ENCODE measurements around the gene AGTPBP1. TPM values are rescaled to one million over a fixed set of nuclear protein-coding genes. Genes with fewer than 3 reads are reported as not detected.

The AGTPBP1 gene
- total and polyA plus RNA-seq, 8 donors: 2.9 to 46.1 (median 13.2) TPM

GRCh38 chr9:85645909-85646627, 95.7 kb downstream of the AGTPBP1 start:
- 91 to 97% (median 92%) methylated on average over 3 of the region's 3 CpGs for WGBS, 5 donors
- intact Hi-C loops (cut with DNase I; ENCODE audit: low total_unique reads): no loop called here

GRCh38 chr9:85640425-85640824, 101.3 kb downstream of the AGTPBP1 start:
- H3K27ac ChIP-seq: no peak overlapping the region
- peaks cover 0 to 16% (median 8%) of the 10 kb centered on the region in 4 donors for H3K36me3 ChIP-seq
- TF ChIP-seq EP300 (IDR thresholded peaks at IDR 0.05): no peak
- TF ChIP-seq POLR2AphosphoS5 (IDR thresholded peaks at IDR 0.05): no peak
- TF ChIP-seq CTCF (IDR thresholded peaks at IDR 0.05): no peak
- TF ChIP-seq POLR2A (IDR thresholded peaks at IDR 0.05): no peak
- H3K4me3 ChIP-seq: no peak overlapping the region
- H3K27me3 ChIP-seq: no peaks in the 10 kb centered on the region
- no peaks in the 10 kb centered on the region for H3K4me1 ChIP-seq
- no peak for DNase-seq
- no peaks in the 10 kb centered on the region for H3K9me3 ChIP-seq
- intact Hi-C loops (cut with DNase I; ENCODE audit: low total_unique reads): no loop called here
- 88 to 96% (median 94%) methylated on average over 1 of the region's 1 CpG for WGBS, 5 donors

More at GRCh38 chr9:85645909-85646627, 95.7 kb downstream of the AGTPBP1 start:
- Histone ChIP-seq H3K36me3 (peaks cover 0 to 16% (median 15%) of the 10 kb centered on the region in 4 donors), H3K9me3 (no peaks in the 10 kb centered on the region), H3K4me1 (no peaks in the 10 kb centered on the region), H3K27ac (no peak overlapping the region), H3K27me3 (no peaks in the 10 kb centered on the region), H3K4me3 (no peak overlapping the region)
- DNase-seq: no peak
- no peak for TF ChIP-seq POLR2AphosphoS5 (IDR thresholded peaks at IDR 0.05)
- no peak for TF ChIP-seq POLR2A (IDR thresholded peaks at IDR 0.05)
- no peak for TF ChIP-seq CTCF (IDR thresholded peaks at IDR 0.05)
- TF ChIP-seq EP300 (IDR thresholded peaks at IDR 0.05): no peak

GRCh38 chr9:85639675-85640186, 102.0 kb downstream of the AGTPBP1 start:
- WGBS, 5 donors: 73 to 83% (median 76%) methylated on average over 3 of the region's 3 CpGs
- H3K4me3 ChIP-seq: no peak overlapping the region
- no peaks in the 10 kb centered on the region for H3K9me3 ChIP-seq
- intact Hi-C loops (cut with DNase I; ENCODE audit: low total_unique reads): no loop called here
- no peak overlapping the region for H3K27ac ChIP-seq
- DNase-seq: no peak
- H3K36me3 ChIP-seq: peaks cover 0 to 16% (median 8%) of the 10 kb centered on the region in 4 donors
- TF ChIP-seq POLR2A (IDR thresholded peaks at IDR 0.05): no peak
- TF ChIP-seq CTCF (IDR thresholded peaks at IDR 0.05): no peak
- TF ChIP-seq EP300 (IDR thresholded peaks at IDR 0.05): no peak
- TF ChIP-seq POLR2AphosphoS5 (IDR thresholded peaks at IDR 0.05): no peak
- no peaks in the 10 kb centered on the region for H3K27me3 ChIP-seq
- no peaks in the 10 kb centered on the region for H3K4me1 ChIP-seq

- H3K4me1 ChIP-seq: no peaks in the 10 kb centered on the region
- TF ChIP-seq EP300 (IDR thresholded peaks at IDR 0.05) (no peak), POLR2A (IDR thresholded peaks at IDR 0.05) (no peak), POLR2AphosphoS5 (IDR thresholded peaks at IDR 0.05) (no peak), CTCF (IDR thresholded peaks at IDR 0.05) (no peak)
- peaks cover 0 to 12% (median 8%) of the 10 kb centered on the region in 4 donors for H3K36me3 ChIP-seq
- H3K9me3 ChIP-seq: no peaks in the 10 kb centered on the region
- no peak for DNase-seq
- 98 to 100% (median 100%) methylated on average over 1 of the region's 1 CpG for WGBS, 5 donors
- H3K27me3 ChIP-seq: no peaks in the 10 kb centered on the region
- no peak overlapping the region for H3K27ac ChIP-seq
- intact Hi-C loops (cut with DNase I; ENCODE audit: low total_unique reads): no loop called here
- H3K4me3 ChIP-seq: no peak overlapping the region
Measured at GRCh38 chr9:85631809-85632208, 109.9 kb downstream of the AGTPBP1 start.
